ENCODE data around the gene MSH5. TPM values are rescaled to one million over a fixed set of nuclear protein-coding genes. Genes with fewer than 3 reads are reported as not detected.
A peak's percentile ranks its signal among the peaks of the same experiment; 100 is the strongest.

The MSH5 gene
- total and polyA plus RNA-seq, 2 of the 13 experiments (the other 11 are each of a cell fraction or from before 2014, with no cell fraction given), result 10.2 to 38.7 TPM

GRCh38 chr6:31737315-31737990 is 2.4 kb upstream of the MSH5 start (continued):
- TF ChIP-seq GABPB1 (CRISPR knock-in tag; IDR thresholded peaks at IDR 0.05) (peak; percentile 49; the same call in 1 of the 2 replicates), JUND (CRISPR knock-in tag; IDR thresholded peaks at IDR 0.05) (no peak), ZNF703 (CRISPR knock-in tag; IDR thresholded peaks at IDR 0.05; ENCODE audit: borderline replicate concordance) (no peak; the same call in 1 of the 2 replicates), TRIM24 (CRISPR knock-in tag; IDR thresholded peaks at IDR 0.05) (no peak), RORA (CRISPR knock-in tag; IDR thresholded peaks at IDR 0.05) (no peak), RFX3 (CRISPR knock-in tag; IDR thresholded peaks at IDR 0.05) (peak; percentile 93), ZBTB34 (CRISPR knock-in tag; IDR thresholded peaks at IDR 0.05) (no peak), ZNF841 (CRISPR knock-in tag; IDR thresholded peaks at IDR 0.05; ENCODE audit: borderline replicate concordance) (no peak), ZNF879 (CRISPR knock-in tag; IDR thresholded peaks at IDR 0.05) (no peak), DMAP1 (CRISPR knock-in tag; IDR thresholded peaks at IDR 0.05) (peak; percentile 25), ZNF143 (CRISPR knock-in tag; IDR thresholded peaks at IDR 0.05) (0 out of 2 replicates have a peak, but pooled peaks have one; percentile 14), AGO1 (IDR thresholded peaks at IDR 0.05; ENCODE audit: low read depth, low read length, poor library complexity, severe bottlenecking) (no peak), AKNA (CRISPR knock-in tag; IDR thresholded peaks at IDR 0.05; ENCODE audit: borderline replicate concordance) (no peak), ZMAT5 (CRISPR knock-in tag; IDR thresholded peaks at IDR 0.05; ENCODE audit: borderline replicate concordance, low read depth) (no peak), ZNF350 (CRISPR knock-in tag; IDR thresholded peaks at IDR 0.05; ENCODE audit: borderline replicate concordance, low read depth) (no peak), ZNF83 (CRISPR knock-in tag; IDR thresholded peaks at IDR 0.05; ENCODE audit: borderline replicate concordance) (0 out of 2 replicates have a peak, but pooled peaks have one; percentile 10), E2F5 (CRISPR knock-in tag; conservative IDR thresholded peaks at IDR 0.05) (no peak), SNAI1 (CRISPR knock-in tag; IDR thresholded peaks at IDR 0.05; ENCODE audit: borderline replicate concordance) (no peak)

All from HepG2 (cell line).